Glomerular endothelial cell (primary cell): ENCODE data around the gene FSIP1. TPM values are rescaled to one million over a fixed set of nuclear protein-coding genes. Genes with fewer than 3 reads are reported as not detected.

ENCODE experiments used
- DNase-seq: peaks from one replicate; pipeline ENCODE4 v3.0.0-alpha.2; 2011; ENCODE audit warnings: low read depth, low spot score; ENCODE audit errors: extremely low read depth
- total RNA-seq: library from RNA; depleted of rRNA; stranded (reverse); fragments of >200 nt; gene quantifications from 2 replicates; pipeline ENCODE4 v1.2.3, GENCODE V29; 2015

FSIP1 gene
- total RNA-seq, 1 donor from 2014 or later, result 0.06 TPM

GRCh38 chr15:39597751-39598185 is 184.9 kb downstream of the FSIP1 start:
- peak; percentile 93 for DNase-seq

DNA sequence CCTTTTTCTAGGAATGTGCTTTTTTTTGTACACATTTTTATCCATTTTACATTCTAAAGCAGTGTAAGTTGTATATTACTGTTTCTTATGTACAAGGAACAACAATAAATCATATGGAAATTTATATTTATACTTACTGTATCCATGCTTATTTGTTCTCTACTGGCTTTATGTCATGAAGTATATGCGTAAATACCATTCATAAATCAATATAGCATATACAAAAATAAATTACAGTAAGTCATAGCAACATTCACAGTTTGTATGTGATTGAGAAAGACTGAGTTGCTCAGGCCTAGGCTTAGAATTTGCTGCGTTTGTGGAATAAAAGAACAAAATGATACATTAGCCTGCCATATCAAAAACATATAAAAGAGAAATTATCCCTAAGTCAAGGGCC is 185.3 kb downstream of the FSIP1 start:
- no peak for DNase-seq

- peak; percentile 74 for DNase-seq
These were observed 186.1 kb downstream of the FSIP1 start for GRCh38 chr15:39596358-39597051.

- DNase-seq, result peak; percentile 57
These were observed 187.1 kb downstream of the FSIP1 start for GRCh38 chr15:39595338-39596221.

GRCh38 chr15:39594446-39595337 is 187.9 kb downstream of the FSIP1 start:
- DNase-seq, result peak; percentile 42

GRCh38 chr15:39593656-39594445 is 188.8 kb downstream of the FSIP1 start:
- peak; percentile 25 for DNase-seq

DNA sequence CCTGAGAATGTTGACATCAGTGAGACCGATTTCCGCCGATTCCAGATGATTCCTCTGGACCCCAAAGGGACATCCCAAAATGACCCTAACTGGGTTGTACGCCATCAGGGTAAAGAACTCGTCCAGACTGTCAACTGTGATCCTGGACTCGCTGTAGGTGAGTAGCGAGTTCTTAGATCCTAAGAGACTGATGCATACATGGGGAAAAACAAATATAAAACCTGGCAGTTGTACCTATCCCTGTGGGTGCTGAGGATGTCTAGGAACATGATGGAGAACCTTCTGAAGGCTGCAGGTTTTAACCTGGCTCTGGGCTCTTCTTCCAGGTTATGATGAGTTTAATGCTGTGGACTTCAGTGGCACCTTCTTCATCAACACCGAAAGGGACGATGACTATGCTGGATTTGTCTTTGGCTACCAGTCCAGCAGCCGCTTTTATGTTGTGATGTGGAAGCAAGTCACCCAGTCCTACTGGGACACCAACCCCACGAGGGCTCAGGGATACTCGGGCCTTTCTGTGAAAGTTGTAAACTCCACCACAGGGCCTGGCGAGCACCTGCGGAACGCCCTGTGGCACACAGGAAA is 189.5 kb downstream of the FSIP1 start:
- DNase-seq, result no peak

GRCh38 chr15:39592500-39592899 is 190.1 kb downstream of the FSIP1 start:
- DNase-seq, result peak; percentile 39

DNA sequence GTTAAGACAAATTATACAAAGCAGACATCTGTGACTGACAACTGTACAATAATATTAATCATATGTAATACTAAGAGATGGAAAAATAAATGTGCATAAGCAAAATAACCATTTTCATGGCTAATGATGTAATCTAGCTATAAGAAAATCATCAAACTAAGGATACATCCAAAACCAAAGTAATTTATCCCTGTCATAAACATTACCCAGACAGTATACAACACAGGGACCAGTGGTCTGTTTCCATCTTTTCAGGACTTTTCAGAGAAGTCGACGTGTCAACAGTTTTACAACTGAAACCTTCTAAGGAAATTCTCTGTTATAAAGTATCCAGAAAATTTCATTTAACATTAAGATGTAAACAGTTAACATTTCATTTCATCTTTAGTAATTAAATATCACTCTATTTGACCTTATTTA is 190.7 kb downstream of the FSIP1 start:
- peak; percentile 36 for DNase-seq

DNA sequence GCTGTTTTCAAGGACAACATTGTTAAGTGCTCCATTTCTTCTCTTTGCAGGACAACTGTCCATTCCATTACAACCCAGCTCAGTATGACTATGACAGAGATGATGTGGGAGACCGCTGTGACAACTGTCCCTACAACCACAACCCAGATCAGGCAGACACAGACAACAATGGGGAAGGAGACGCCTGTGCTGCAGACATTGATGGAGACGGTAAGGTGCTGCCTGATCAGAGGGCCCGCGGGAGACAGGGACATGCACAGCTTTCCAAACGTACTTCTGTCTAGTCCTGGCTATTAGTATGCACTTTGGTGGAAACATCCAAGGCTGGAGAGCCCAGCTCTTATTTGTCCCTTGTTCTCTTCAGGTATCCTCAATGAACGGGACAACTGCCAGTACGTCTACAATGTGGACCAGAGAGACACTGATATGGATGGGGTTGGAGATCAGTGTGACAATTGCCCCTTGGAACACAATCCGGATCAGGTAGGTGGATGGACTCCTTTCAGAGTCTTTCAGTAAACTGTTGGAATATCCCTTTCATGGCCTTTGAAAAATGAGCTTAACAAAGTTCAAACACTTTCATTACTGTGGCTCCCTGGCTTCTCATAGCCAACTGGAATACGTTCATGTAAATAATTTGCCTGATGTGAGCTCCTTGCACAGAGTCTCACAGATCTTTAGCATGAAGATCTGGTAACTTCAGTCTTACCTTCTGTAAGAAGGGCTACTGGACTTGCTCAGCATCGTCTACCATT is 191.3 kb downstream of the FSIP1 start:
- DNase-seq, result peak; percentile 42

GRCh38 chr15:39589815-39590644 is 192.6 kb downstream of the FSIP1 start:
- peak; percentile 39 for DNase-seq

- no peak for DNase-seq
These were observed 193.3 kb downstream of the FSIP1 start for GRCh38 chr15:39589193-39589814.

DNA sequence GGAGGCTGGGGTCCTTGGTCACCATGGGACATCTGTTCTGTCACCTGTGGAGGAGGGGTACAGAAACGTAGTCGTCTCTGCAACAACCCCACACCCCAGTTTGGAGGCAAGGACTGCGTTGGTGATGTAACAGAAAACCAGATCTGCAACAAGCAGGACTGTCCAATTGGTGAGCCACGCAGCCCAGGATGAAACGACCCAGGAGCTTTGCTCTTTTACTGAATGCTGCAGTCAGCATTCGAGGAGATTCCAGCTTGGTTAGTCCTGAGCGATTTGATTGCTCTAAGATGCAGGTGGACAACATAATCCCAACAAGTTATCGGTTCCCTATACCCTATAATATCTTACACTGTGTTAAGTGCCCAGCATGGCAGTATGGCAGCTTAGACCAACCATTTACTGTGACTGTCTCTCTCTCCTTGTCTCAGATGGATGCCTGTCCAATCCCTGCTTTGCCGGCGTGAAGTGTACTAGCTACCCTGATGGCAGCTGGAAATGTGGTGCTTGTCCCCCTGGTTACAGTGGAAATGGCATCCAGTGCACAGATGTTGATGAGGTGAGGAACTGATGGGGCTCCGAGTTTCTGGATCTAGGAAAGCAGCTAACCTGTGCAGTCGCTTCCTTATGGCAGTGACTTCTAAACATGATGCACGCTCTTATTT is 194.0 kb downstream of the FSIP1 start:
- DNase-seq, result peak; percentile 37

- DNase-seq, result peak; percentile 60
These were observed 194.7 kb downstream of the FSIP1 start for GRCh38 chr15:39587731-39588530.

- DNase-seq, result peak; percentile 45
These were observed 195.4 kb downstream of the FSIP1 start for GRCh38 chr15:39587096-39587721.
